ENCODE data around the gene FAM13A. TPM values are rescaled to one million over a fixed set of nuclear protein-coding genes. Genes with fewer than 3 reads are reported as not detected.

The FAM13A gene
- polyA plus RNA-seq, 1 donor from 2014 or later = 4.0 TPM

- H3K4me2 ChIP-seq (ENCODE audit: low read length) = no peak overlapping the region
- H3K9me2 ChIP-seq (ENCODE audit: insufficient read depth, low read length) = no peaks in the 10 kb centered on the region
- no peaks in the 10 kb centered on the region for H4K20me1 ChIP-seq (ENCODE audit: insufficient read depth)
- no peak overlapping the region for H2AFZ ChIP-seq (ENCODE audit: low read depth, low read length)
- no peak overlapping the region for H3K4me3 ChIP-seq (ENCODE audit: low read length)
- no peak for TF ChIP-seq TAF1 (IDR thresholded peaks at IDR 0.05; ENCODE audit: low read depth)
- TF ChIP-seq EP300 (conservative IDR thresholded peaks at IDR 0.05; ENCODE audit: poor library complexity, severe bottlenecking) = no peak
- TF ChIP-seq REST (IDR thresholded peaks at IDR 0.05; ENCODE audit: borderline replicate concordance) = no peak
- TF ChIP-seq RAD21 (conservative IDR thresholded peaks at IDR 0.05) = no peak
- H3F3A ChIP-seq (ENCODE audit: insufficient read depth, low read length, poor library complexity, severe bottlenecking) = no peaks in the 10 kb centered on the region
- H3K9me3 ChIP-seq (ENCODE audit: low read length) = no peaks in the 10 kb centered on the region
- H3K36me3 ChIP-seq (ENCODE audit: insufficient read depth, low read length) = no peaks in the 10 kb centered on the region
- no peaks in the 10 kb centered on the region for H3K27me3 ChIP-seq (ENCODE audit: insufficient read depth, low read depth, low read length)
- peaks cover 16% of the 10 kb centered on the region for H3K79me2 ChIP-seq (replicated peaks; ENCODE audit: insufficient read depth, low read length)
- no peak overlapping the region for H3K27ac ChIP-seq (ENCODE audit: low read length)
- no peak overlapping the region for H3K9ac ChIP-seq (ENCODE audit: low read length)
Measured at GRCh38 chr4:88816360-88816759, 240.6 kb downstream of the FAM13A start.

GRCh38 chr4:88814043-88814617 is 242.9 kb downstream of the FAM13A start:
- H3K9ac ChIP-seq (ENCODE audit: low read length) = no peak overlapping the region
- no peaks in the 10 kb centered on the region for H3K9me2 ChIP-seq (ENCODE audit: insufficient read depth, low read length)
- no peak for TF ChIP-seq REST (IDR thresholded peaks at IDR 0.05; ENCODE audit: borderline replicate concordance)
- no peak for TF ChIP-seq CTCF (IDR thresholded peaks at IDR 0.05; ENCODE audit: poor library complexity, severe bottlenecking)
- TF ChIP-seq EZH2 (IDR thresholded peaks at IDR 0.05; ENCODE audit: borderline replicate concordance, insufficient read depth, low read length, poor library complexity, severe bottlenecking) = no peak
- no peak for TF ChIP-seq EP300 (conservative IDR thresholded peaks at IDR 0.05; ENCODE audit: poor library complexity, severe bottlenecking)
- TF ChIP-seq RAD21 (conservative IDR thresholded peaks at IDR 0.05) = no peak
- no peak for TF ChIP-seq POLR2AphosphoS5 (IDR thresholded peaks at IDR 0.05)
- no peak for TF ChIP-seq MXI1 (conservative IDR thresholded peaks at IDR 0.05; ENCODE audit: poor library complexity, severe bottlenecking)
- no peak for TF ChIP-seq TAF1 (IDR thresholded peaks at IDR 0.05; ENCODE audit: low read depth)
- TF ChIP-seq SMC3 (conservative IDR thresholded peaks at IDR 0.05; ENCODE audit: poor library complexity) = no peak
- H2AFZ ChIP-seq (ENCODE audit: low read depth, low read length) = no peak overlapping the region
- no peak overlapping the region for H3K27ac ChIP-seq (ENCODE audit: low read length)
- H3K27me3 ChIP-seq (ENCODE audit: insufficient read depth, low read depth, low read length) = no peaks in the 10 kb centered on the region
- no peak overlapping the region for H3K4me3 ChIP-seq (ENCODE audit: low read length)
- no peak overlapping the region for H3K4me2 ChIP-seq (ENCODE audit: low read length)
- no peaks in the 10 kb centered on the region for H3K36me3 ChIP-seq (ENCODE audit: insufficient read depth, low read length)
- H4K20me1 ChIP-seq (ENCODE audit: insufficient read depth) = no peaks in the 10 kb centered on the region
- H3K9me3 ChIP-seq (ENCODE audit: low read length) = no peaks in the 10 kb centered on the region
- no peaks in the 10 kb centered on the region for H3F3A ChIP-seq (ENCODE audit: insufficient read depth, low read length, poor library complexity, severe bottlenecking)
- H3K79me2 ChIP-seq (replicated peaks; ENCODE audit: insufficient read depth, low read length) = no peaks in the 10 kb centered on the region
